IPS-15b (cell line): Measurements from ENCODE around the gene PI4K2A.

ENCODE experiments used
- H3K27me3 ChIP-seq: one replicate; pipeline ENCODE4 v1.6.1; 2013; ENCODE audit warnings: low read length; ENCODE audit not compliant: control insufficient read depth, insufficient read depth
- H3K36me3 ChIP-seq: one replicate; pipeline ENCODE4 v1.6.1; 2013; ENCODE audit warnings: low read length; ENCODE audit not compliant: control insufficient read depth, insufficient read depth
- H3K4me1 ChIP-seq: one replicate; pipeline ENCODE4 v1.6.1; 2013; ENCODE audit warnings: mild to moderate bottlenecking, low read length; ENCODE audit not compliant: control insufficient read depth, insufficient read depth
- H3K4me3 ChIP-seq: one replicate; pipeline ENCODE4 v1.5.1; 2013; ENCODE audit warnings: low read depth, low read length
- H3K9ac ChIP-seq: one replicate; pipeline ENCODE4 v1.6.1; 2013; ENCODE audit warnings: low read depth, mild to moderate bottlenecking, low read length
- H3K9me3 ChIP-seq: one replicate; pipeline ENCODE4 v1.6.1; 2013; ENCODE audit warnings: mild to moderate bottlenecking, low read length; ENCODE audit not compliant: control insufficient read depth, insufficient read depth

The PI4K2A gene

DNA sequence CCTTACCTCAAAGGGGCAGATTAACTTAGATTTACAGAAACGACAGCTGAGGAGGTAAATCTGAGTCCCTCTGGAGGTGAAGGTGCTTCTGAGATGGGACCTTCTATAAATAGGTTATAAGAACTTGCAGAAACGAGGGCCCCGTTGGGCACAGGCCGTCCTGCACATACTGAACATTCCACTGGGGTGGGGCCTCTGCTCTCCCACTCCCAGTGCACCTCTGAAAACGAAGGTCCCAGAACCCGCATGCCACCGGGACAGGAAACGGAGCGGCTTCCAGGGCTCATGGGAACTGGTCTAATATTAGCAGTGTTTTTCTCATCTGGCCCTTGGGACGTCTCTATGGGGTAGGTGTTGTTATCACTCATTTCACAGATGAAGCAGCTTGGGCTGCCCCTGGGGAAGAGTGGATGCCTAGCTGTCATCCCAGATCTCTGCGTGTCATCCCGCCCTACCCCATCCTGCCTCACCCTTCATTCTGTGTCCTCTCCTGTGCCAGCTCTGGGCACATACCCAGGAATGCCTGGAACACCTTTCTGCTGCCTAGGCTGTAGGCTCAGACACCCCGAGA is 31.4 kb upstream of the PI4K2A start:
- no peaks in the 10 kb centered on the region for H3K27me3 ChIP-seq
- H3K9me3 ChIP-seq: no peaks in the 10 kb centered on the region
- no peak overlapping the region for H3K9ac ChIP-seq
- H3K36me3 ChIP-seq: no peaks in the 10 kb centered on the region
- no peak overlapping the region for H3K4me3 ChIP-seq
- no peaks in the 10 kb centered on the region for H3K4me1 ChIP-seq

DNA sequence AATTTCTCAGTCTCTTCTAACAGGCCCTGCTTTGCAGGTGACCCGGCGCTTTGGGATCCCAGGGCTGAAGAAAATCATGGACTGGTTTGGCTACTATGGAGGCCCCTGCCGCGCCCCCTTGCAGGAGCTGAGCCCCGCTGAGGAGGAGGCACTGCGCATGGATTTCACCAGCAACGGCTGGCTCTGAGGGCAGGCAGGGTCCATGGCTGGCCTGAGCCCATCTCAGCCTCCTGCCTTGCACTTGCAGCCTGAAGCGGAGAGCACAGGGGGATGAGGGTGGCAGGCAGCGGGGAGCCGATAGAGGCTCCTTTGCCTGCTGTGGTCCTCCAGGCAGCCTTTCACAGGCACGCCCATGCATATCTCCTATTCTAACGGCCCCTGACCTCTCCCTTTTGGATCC is 29.0 kb upstream of the PI4K2A start:
- no peak overlapping the region for H3K9ac ChIP-seq

DNA sequence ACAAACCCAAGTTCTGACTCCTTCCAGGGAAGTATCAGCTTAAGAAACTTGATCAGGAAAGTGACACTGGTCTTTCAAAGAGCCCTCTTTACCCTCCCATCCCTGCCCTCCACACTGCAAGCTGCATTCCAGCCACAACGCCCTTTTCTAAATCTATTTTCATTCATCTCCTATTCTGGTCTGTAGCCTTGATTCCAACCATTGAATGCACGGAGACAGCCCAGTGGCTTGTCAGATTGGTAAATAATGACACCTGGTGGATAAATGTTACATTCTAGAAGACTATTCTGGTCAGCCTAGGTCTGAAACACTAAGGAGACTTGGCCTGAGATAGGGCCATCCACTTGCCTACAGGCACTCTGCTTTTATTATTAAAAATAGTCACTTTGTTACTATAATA is 28.1 kb upstream of the PI4K2A start:
- H3K4me1 ChIP-seq: no peaks in the 10 kb centered on the region
- H3K27me3 ChIP-seq: no peaks in the 10 kb centered on the region
- no peak overlapping the region for H3K9ac ChIP-seq
- H3K4me3 ChIP-seq: no peak overlapping the region
- no peaks in the 10 kb centered on the region for H3K36me3 ChIP-seq
- no peaks in the 10 kb centered on the region for H3K9me3 ChIP-seq

More for the DNA sequence above, 29.0 kb upstream of the PI4K2A start:
- Histone ChIP-seq H3K4me1 (no peaks in the 10 kb centered on the region), H3K9me3 (no peaks in the 10 kb centered on the region), H3K36me3 (no peaks in the 10 kb centered on the region), H3K4me3 (no peak overlapping the region), H3K27me3 (no peaks in the 10 kb centered on the region)

DNA sequence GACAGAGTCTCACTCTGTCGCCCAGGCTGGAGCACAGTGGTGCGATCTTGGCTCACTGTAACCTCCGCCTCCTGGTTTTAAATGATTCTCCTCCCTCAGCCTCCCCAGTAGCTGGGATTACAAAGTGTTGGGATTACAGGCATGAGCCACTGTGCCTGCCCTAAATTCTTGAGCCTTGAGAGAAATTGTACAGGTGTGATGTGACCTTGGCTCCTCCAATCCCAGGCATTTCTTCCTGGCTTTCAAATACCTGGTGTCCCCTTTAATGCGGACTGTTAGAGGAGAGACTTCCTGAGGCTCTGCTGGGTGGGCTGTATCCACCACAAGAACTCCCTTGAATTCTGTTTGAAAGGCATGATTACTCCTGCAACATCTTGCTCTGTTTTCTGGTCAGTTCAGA is 22.2 kb upstream of the PI4K2A start:
- Histone ChIP-seq H3K36me3 (no peaks in the 10 kb centered on the region), H3K4me1 (no peaks in the 10 kb centered on the region), H3K9me3 (no peaks in the 10 kb centered on the region), H3K9ac (no peak overlapping the region), H3K27me3 (no peaks in the 10 kb centered on the region), H3K4me3 (no peak overlapping the region)

DNA sequence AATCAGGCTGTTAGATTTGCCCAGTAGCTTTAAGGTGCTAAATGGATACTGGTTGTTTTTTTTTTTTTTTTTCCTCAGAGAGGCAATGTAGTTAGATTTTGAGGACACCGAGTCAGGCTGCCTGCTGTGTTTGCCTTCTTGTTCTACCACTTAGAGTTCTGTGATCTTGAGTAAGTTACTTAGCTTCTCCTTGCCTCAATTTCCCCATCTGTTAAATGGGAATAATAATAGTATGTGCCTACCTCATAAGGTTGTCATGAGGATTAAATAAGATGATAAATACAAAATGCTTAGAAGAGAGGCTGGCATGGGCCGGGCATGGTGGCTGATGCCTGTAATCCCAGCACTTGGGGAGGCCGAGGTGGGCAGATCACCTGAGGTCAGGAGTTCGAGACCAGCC is 21.7 kb upstream of the PI4K2A start:
- H3K9me3 ChIP-seq: no peaks in the 10 kb centered on the region
- no peaks in the 10 kb centered on the region for H3K4me1 ChIP-seq
- no peaks in the 10 kb centered on the region for H3K27me3 ChIP-seq
- no peaks in the 10 kb centered on the region for H3K36me3 ChIP-seq
- no peak overlapping the region for H3K4me3 ChIP-seq
- H3K9ac ChIP-seq: no peak overlapping the region

DNA sequence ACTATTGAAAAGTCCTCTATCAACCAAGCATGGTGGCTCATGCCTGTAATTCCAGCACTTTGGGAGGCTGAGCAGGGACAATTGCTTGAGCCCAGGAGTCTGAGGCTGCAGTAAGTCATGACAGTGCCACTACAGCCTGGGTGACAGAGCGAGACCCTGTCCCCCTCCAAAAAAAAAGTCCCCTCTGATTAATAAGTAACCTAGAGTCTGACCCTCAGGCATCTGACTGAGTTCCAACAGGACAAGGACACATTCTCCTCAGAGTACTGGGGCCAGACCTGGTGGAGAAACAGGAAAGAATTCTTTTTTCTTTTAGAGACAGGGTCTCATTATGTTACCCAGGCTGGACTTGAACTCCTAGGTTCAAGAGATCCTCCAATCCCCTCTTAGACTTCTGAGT is 17.2 kb upstream of the PI4K2A start:
- Histone ChIP-seq H3K9me3 (no peaks in the 10 kb centered on the region), H3K27me3 (no peaks in the 10 kb centered on the region), H3K4me1 (no peaks in the 10 kb centered on the region), H3K4me3 (no peak overlapping the region), H3K9ac (no peak overlapping the region), H3K36me3 (no peaks in the 10 kb centered on the region)

DNA sequence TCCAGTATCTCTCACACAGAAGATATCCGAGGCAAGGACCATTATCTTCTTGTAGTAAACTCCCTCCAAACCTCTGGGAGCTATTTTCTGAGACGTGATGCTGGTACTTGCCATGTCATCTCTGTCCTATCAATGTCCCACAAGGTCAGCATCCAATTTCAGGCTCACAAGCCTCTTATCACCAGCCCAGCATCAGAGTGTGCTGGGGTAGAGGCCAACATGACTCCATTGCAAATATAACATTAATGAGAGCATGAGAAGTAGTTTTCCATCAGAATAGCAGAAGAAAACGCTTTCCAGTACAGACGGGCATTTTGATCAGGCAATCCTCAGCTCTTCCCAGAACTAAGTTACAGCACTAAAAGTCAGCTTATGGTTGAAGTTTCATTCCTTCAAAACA is 12.7 kb upstream of the PI4K2A start:
- H3K9ac ChIP-seq: no peak overlapping the region
- no peaks in the 10 kb centered on the region for H3K27me3 ChIP-seq
- no peaks in the 10 kb centered on the region for H3K36me3 ChIP-seq
- H3K9me3 ChIP-seq: no peaks in the 10 kb centered on the region
- H3K4me3 ChIP-seq: no peak overlapping the region
- H3K4me1 ChIP-seq: no peaks in the 10 kb centered on the region

DNA sequence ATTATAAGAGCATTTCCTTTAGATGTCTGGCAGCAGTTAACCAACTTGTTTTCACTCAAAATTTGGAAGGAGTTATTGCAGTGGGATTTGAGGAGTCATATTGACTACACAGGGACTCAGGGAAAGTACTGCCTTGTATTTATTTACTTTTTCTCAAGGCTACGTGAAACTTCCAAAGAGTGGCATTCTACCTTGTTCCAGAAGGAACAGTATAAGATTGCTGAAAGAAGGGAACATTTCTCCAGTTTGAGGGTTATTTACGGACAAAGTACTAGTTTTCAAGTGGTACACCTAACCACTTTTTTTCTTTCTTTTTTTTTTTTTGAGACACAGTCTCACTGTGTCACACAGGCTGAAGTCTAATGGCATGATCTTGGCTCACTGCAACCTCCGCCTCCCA is 12.2 kb upstream of the PI4K2A start:
- Histone ChIP-seq H3K27me3 (no peaks in the 10 kb centered on the region), H3K4me3 (no peak overlapping the region), H3K4me1 (no peaks in the 10 kb centered on the region), H3K9ac (no peak overlapping the region), H3K36me3 (no peaks in the 10 kb centered on the region), H3K9me3 (no peaks in the 10 kb centered on the region)

DNA sequence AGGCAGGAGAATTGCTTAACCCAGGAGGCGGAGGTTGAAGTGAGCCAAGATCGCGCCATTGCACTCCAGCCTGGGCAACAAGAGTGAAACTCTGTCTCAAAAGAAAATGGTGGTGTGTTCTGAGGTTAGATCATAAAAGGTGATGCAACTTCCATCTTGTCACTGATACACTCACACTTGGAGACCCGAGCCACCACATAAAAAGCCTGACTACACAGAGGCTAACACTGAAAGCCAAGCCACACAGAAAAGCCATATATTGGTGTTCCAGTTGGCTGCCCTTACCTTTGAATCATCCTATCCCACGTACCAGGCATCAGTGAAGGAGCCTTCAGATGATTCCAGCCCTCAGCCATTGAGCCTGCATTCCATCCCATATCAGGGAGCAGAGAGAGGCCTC is 11.2 kb upstream of the PI4K2A start:
- Histone ChIP-seq H3K9ac (no peak overlapping the region), H3K36me3 (no peaks in the 10 kb centered on the region), H3K27me3 (no peaks in the 10 kb centered on the region), H3K4me3 (no peak overlapping the region), H3K4me1 (no peaks in the 10 kb centered on the region), H3K9me3 (no peaks in the 10 kb centered on the region)

DNA sequence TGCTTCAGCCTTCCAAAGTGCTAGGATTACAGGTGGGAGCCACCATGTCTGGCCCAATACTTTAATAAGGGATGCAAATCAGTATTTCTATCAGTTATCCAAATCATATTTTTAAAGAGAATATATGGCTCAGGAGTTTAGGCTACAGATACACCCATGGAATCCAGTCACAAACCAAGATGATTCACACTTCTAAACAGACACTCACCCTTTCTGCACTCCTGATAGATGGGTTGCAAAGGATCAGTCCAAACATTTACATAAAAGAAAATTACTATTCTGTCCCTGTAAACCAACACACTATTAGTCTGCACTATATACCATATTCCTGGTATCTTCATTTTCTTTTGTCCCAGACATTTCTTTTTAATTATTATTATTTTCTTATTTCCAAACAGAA is 9.4 kb upstream of the PI4K2A start:
- Histone ChIP-seq H3K27me3 (no peaks in the 10 kb centered on the region), H3K36me3 (no peaks in the 10 kb centered on the region), H3K4me3 (no peak overlapping the region), H3K9me3 (no peaks in the 10 kb centered on the region), H3K4me1 (no peaks in the 10 kb centered on the region), H3K9ac (no peak overlapping the region)

DNA sequence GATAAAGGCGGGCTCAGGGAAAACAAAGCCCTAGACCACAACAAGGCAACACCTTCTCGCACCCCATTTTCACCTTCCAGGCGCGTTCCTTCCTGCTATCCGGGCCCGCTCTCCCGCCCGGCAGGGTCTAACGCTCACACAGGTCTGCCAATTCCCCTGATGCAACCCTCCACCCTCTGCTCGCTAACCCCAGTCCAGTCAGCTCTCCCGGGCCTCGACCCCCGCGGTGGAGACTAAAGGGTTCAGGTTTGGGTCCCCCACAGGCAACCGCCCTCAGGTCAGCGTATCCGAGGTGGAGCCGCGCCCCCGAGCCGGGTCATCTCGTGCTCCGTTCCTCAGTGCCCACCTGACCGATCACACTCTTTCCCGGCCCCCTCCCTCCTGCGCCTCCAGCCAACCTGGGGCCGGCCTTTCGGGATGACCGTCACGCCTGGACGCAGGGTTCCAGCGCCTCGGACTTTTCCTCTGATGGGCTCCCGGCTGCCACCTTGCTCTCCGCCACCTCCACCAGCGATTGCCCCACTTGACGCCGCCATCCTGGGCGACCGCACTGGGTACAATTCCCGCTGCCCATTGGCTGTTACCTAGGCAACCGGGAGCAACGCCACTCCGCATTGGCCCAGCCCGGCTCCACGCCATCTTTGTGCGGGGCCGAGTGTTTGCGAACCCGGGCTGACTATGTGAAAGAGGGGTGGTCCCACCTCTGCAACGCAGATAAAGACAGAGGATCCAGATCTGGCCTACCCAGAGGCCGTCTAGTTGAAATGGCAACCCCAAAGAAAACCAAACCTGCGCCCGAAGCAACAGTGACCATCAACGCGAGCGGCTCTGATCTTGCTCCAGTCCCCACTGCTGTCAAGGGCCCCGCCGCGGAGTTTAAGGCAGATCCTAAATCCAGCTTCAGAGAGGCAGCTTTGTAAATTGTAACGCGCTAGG is 7.3 kb upstream of the PI4K2A start, which contains the start of gene MORN4:
TSS of gene MORN4 (minus strand) at position 552 of the 936 bp plus-strand sequence. CDS start 13,847 bp downstream, outside the sequence.
- no peaks in the 10 kb centered on the region for H3K36me3 ChIP-seq
- no peaks in the 10 kb centered on the region for H3K9me3 ChIP-seq
- no peaks in the 10 kb centered on the region for H3K27me3 ChIP-seq
- peak within 1 kb of the TSS; percentile 90 for H3K4me3 ChIP-seq
- no peaks in the 10 kb centered on the region for H3K4me1 ChIP-seq
- peak within 1 kb of the TSS; percentile 54 for H3K9ac ChIP-seq

DNA sequence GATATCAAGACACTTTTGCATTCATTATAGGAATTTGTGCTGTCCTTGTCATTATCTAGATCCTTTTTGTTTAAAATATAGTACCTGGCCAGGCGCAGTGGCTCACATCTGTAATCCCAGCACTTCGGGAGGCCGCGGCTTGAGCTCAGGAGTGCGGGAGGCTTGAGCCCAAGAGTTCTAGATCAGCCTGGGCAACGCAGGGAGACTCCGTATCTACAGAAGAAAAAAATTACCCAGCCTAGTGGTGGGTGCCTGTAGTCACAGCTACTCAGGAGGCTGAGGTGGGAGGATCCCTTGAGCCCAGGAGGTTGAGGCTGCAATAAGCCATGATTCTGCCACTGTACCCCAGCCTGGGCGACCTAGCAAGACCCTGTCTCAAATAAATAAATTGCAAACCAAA is 6.5 kb upstream of the PI4K2A start:
- Histone ChIP-seq H3K4me1 (no peaks in the 10 kb centered on the region), H3K9ac (no peak overlapping the region), H3K9me3 (no peaks in the 10 kb centered on the region), H3K4me3 (peak overlapping the region; percentile 90), H3K36me3 (no peaks in the 10 kb centered on the region), H3K27me3 (no peaks in the 10 kb centered on the region)
